Cardiac muscle cell (in vitro differentiated cells and primary cell): ENCODE measurements around the gene CDH10. TPM values are rescaled to one million over a fixed set of nuclear protein-coding genes. Genes with fewer than 3 reads are reported as not detected.

Experiments used
- DNase-seq, 2 donors: peaks; one replicate each; pipeline versions ENCODE4 v3.0.0 to v3.0.0-alpha.2; 2010 to 2017; ENCODE audit warnings: low read depth in 1 of 2, low spot score in 1 of 2
- H3K27ac ChIP-seq: fragments of 200-600 bp; sonication (generic); 2 replicates; pipeline ENCODE4 v1.5.1; 2016
- H3K27me3 ChIP-seq: fragments of 200-600 bp; sonication (generic); 2 replicates; pipeline ENCODE4 v1.6.0; 2016; ENCODE audit warnings: control low read depth
- H3K36me3 ChIP-seq: fragments of 200-600 bp; sonication (generic); 2 replicates; pipeline ENCODE4 v1.5.1; 2016; ENCODE audit warnings: control low read depth
- H3K4me1 ChIP-seq: fragments of 200-600 bp; sonication (generic); 2 replicates; pipeline ENCODE4 v1.8.1; 2017; ENCODE audit warnings: low read depth, mild to moderate bottlenecking, mixed run types
- H3K4me3 ChIP-seq: fragments of 200-600 bp; sonication (generic); 2 replicates; pipeline ENCODE4 v1.5.1; 2016; ENCODE audit warnings: mild to moderate bottlenecking
- H3K9me3 ChIP-seq: fragments of 200-600 bp; sonication (generic); 2 replicates; pipeline ENCODE4 v1.5.1; 2017; ENCODE audit warnings: low read depth, mild to moderate bottlenecking, control low read depth
- CTCF ChIP-seq: IDR thresholded peaks from 2 replicates; pipeline ENCODE4 v1.5.1; 2012; ENCODE audit warnings: low read depth, mild to moderate bottlenecking, low read length
- polyA plus RNA-seq: library from polyadenylated mRNA; unstranded; fragments of >200 nt; fragmentation: Nextera tagmentation; extraction: Ambion mirVana; gene quantifications from 2 replicates; pipeline ENCODE4 v1.2.1, GENCODE V29; 2016
- total RNA-seq: library from RNA; depleted of rRNA; stranded (reverse); fragments of >200 nt; gene quantifications from 2 replicates; pipeline ENCODE4 v1.2.3, GENCODE V29; 2016

CDH10 gene
- total and polyA plus RNA-seq, 2 experiments from 2014 or later = 1.6 to 1.9 TPM

- TF ChIP-seq CTCF = no peak
- Histone ChIP-seq H3K4me1 (no peaks in the 10 kb centered on the region), H3K4me3 (no peak overlapping the region), H3K9me3 (no peaks in the 10 kb centered on the region), H3K27ac (no peak overlapping the region), H3K36me3 (no peaks in the 10 kb centered on the region), H3K27me3 (no peaks in the 10 kb centered on the region)
- no peak for DNase-seq
These were observed 37.8 kb downstream of the CDH10 start for GRCh38 chr5:24606971-24607370.

- Histone ChIP-seq H3K27me3 (no peaks in the 10 kb centered on the region), H3K9me3 (no peaks in the 10 kb centered on the region), H3K4me1 (no peaks in the 10 kb centered on the region), H3K27ac (no peak overlapping the region), H3K36me3 (no peaks in the 10 kb centered on the region), H3K4me3 (no peak overlapping the region)
- no peak for TF ChIP-seq CTCF
- no peak for DNase-seq
These were observed 42.6 kb downstream of the CDH10 start for GRCh38 chr5:24602188-24602587.

- no peak for TF ChIP-seq CTCF
- H3K27ac ChIP-seq = no peak overlapping the region
- no peak overlapping the region for H3K4me3 ChIP-seq
- no peaks in the 10 kb centered on the region for H3K36me3 ChIP-seq
- no peaks in the 10 kb centered on the region for H3K4me1 ChIP-seq
- H3K9me3 ChIP-seq = no peaks in the 10 kb centered on the region
- peak in 1 of 2 donors; percentile 23 for DNase-seq
- no peaks in the 10 kb centered on the region for H3K27me3 ChIP-seq
These were observed 45.8 kb downstream of the CDH10 start for GRCh38 chr5:24598956-24599355.

- Histone ChIP-seq H3K36me3 (no peaks in the 10 kb centered on the region), H3K4me1 (no peaks in the 10 kb centered on the region), H3K27ac (no peak overlapping the region), H3K27me3 (no peaks in the 10 kb centered on the region), H3K4me3 (no peak overlapping the region), H3K9me3 (no peaks in the 10 kb centered on the region)
- no peak for DNase-seq
- TF ChIP-seq CTCF = no peak
These were observed 49.4 kb downstream of the CDH10 start for GRCh38 chr5:24595329-24595728.

GRCh38 chr5:24591426-24591825 is 53.4 kb downstream of the CDH10 start:
- Histone ChIP-seq H3K27me3 (no peaks in the 10 kb centered on the region), H3K4me3 (no peak overlapping the region), H3K27ac (no peak overlapping the region), H3K36me3 (no peaks in the 10 kb centered on the region), H3K9me3 (no peaks in the 10 kb centered on the region), H3K4me1 (no peaks in the 10 kb centered on the region)
- DNase-seq = no peak
- no peak for TF ChIP-seq CTCF

GRCh38 chr5:24589566-24589965 is 55.2 kb downstream of the CDH10 start:
- no peak for DNase-seq
- Histone ChIP-seq H3K36me3 (no peaks in the 10 kb centered on the region), H3K9me3 (no peaks in the 10 kb centered on the region), H3K4me3 (no peak overlapping the region), H3K27me3 (no peaks in the 10 kb centered on the region), H3K4me1 (no peaks in the 10 kb centered on the region), H3K27ac (no peak overlapping the region)
- no peak for TF ChIP-seq CTCF
